NB4 (cell line): ENCODE data around the gene MAP1B.
A peak's percentile ranks its signal among the peaks of the same experiment; 100 is the strongest.

Source experiments
- DNase-seq: peaks from one replicate; pipeline ENCODE4 v3.0.0; 2010; ENCODE audit warnings: low read depth
- H3K4me3 ChIP-seq: one replicate; pipeline ENCODE4 v1.5.1; 2011; ENCODE audit warnings: mild to moderate bottlenecking, low read depth, low read length, moderate library complexity
- CTCF ChIP-seq: IDR thresholded peaks from one replicate; pipeline ENCODE4 v1.5.1; 2012; ENCODE audit warnings: low read depth, low read length
- MAX ChIP-seq: IDR thresholded peaks from 2 replicates; pipeline ENCODE4 v1.6.1; 2011; ENCODE audit warnings: low read depth, low read length
- MYC ChIP-seq: IDR thresholded peaks from 2 replicates; pipeline ENCODE4 v1.6.1; 2011; ENCODE audit warnings: low read depth, low read length
- POLR2A ChIP-seq: IDR thresholded peaks from 2 replicates; pipeline ENCODE4 v1.6.1; 2011; ENCODE audit warnings: mild to moderate bottlenecking; ENCODE audit not compliant: insufficient read length; ENCODE audit errors: extremely low read depth

Gene MAP1B

GRCh38 chr5:72066705-72067107 lies 40.6 kb upstream of the MAP1B start:
- DNase-seq, result no peak
- TF ChIP-seq MAX, result no peak
- TF ChIP-seq CTCF, result no peak
- TF ChIP-seq MYC, result no peak
- no peak for TF ChIP-seq POLR2A
- H3K4me3 ChIP-seq, result no peak overlapping the region

- no peak for TF ChIP-seq CTCF
- no peak for TF ChIP-seq MAX
- no peak for TF ChIP-seq POLR2A
- TF ChIP-seq MYC, result no peak
- DNase-seq, result peak; percentile 7
- no peak overlapping the region for H3K4me3 ChIP-seq
Observed at GRCh38 chr5:72067682-72068470, 39.4 kb upstream of the MAP1B start.

GRCh38 chr5:72070529-72070928 lies 36.7 kb upstream of the MAP1B start:
- no peak for DNase-seq
- H3K4me3 ChIP-seq, result no peak overlapping the region
- no peak for TF ChIP-seq CTCF
- TF ChIP-seq MAX, result no peak
- no peak for TF ChIP-seq POLR2A
- TF ChIP-seq MYC, result no peak

GRCh38 chr5:72071906-72072305 lies 35.4 kb upstream of the MAP1B start:
- TF ChIP-seq MYC (no peak), CTCF (no peak), MAX (no peak), POLR2A (no peak)
- no peak for DNase-seq

GRCh38 chr5:72074251-72074650 lies 33.0 kb upstream of the MAP1B start:
- H3K4me3 ChIP-seq, result no peak overlapping the region
- DNase-seq, result no peak
- TF ChIP-seq POLR2A (no peak), MYC (no peak), CTCF (no peak), MAX (no peak)

More at GRCh38 chr5:72071906-72072305, 35.4 kb upstream of the MAP1B start:
- no peak overlapping the region for H3K4me3 ChIP-seq

GRCh38 chr5:72075461-72075860 lies 31.8 kb upstream of the MAP1B start:
- no peak for DNase-seq
- no peak for TF ChIP-seq POLR2A
- no peak for TF ChIP-seq MAX
- no peak for TF ChIP-seq CTCF
- no peak for TF ChIP-seq MYC
- H3K4me3 ChIP-seq, result no peak overlapping the region
